K562 (cell line): ENCODE data around the gene PLA2G2E. TPM values are rescaled to one million over a fixed set of nuclear protein-coding genes. Genes with fewer than 3 reads are reported as not detected.

Experiments used
- ARNT ChIP-seq, 2 experiments: fragments of 450-650 bp; IDR thresholded peaks; 2 replicates each; pipeline ENCODE4 v1.6.1; 2016; ENCODE audit warnings: mild to moderate bottlenecking in 1 of 2
- ATF1 ChIP-seq, 2 experiments: fragments of 450-650 bp in 1 of 2; IDR thresholded peaks; 2 replicates each; pipeline ENCODE4 v1.6.1; 2016; ENCODE audit warnings: missing compliant biosample characterization in 1 of 2, missing genetic modification characterization in 1 of 2
- HINFP ChIP-seq: fragments of 450-650 bp; conservative IDR thresholded peaks from 2 replicates; pipeline ENCODE4 v1.6.1; 2016; ENCODE audit warnings: missing genetic modification characterization, low read depth, mild to moderate bottlenecking, control low read depth, missing compliant biosample characterization
- HMGN3 ChIP-seq: IDR thresholded peaks from 2 replicates; pipeline ENCODE4 v1.6.1; 2011; ENCODE audit warnings: borderline replicate concordance, low read depth, mild to moderate bottlenecking, mixed read lengths, low read length; ENCODE audit not compliant: insufficient read length; ENCODE audit errors: extremely low read depth
- KLF10 ChIP-seq: fragments of 250-450 bp; sonication (Bioruptor Pico); IDR thresholded peaks from 2 replicates; pipeline ENCODE4 v1.6.1; 2021; ENCODE audit warnings: matching md5 sums
- MXI1 ChIP-seq: IDR thresholded peaks from 2 replicates; pipeline ENCODE4 v1.6.1; 2011; ENCODE audit warnings: low read depth, mild to moderate bottlenecking, improper control_type of control experiment, low read length
- NFIC ChIP-seq: fragments of 450-650 bp; IDR thresholded peaks from 2 replicates; pipeline ENCODE4 v1.6.1; 2017; ENCODE audit warnings: mild to moderate bottlenecking, inconsistent platforms
- NUFIP1 ChIP-seq: fragments of 450-650 bp; IDR thresholded peaks from 2 replicates; pipeline ENCODE4 v1.6.1; 2018; ENCODE audit not compliant: partially characterized antibody
- PBX2 ChIP-seq, 2 experiments: IDR thresholded peaks in 1 of 2; conservative IDR thresholded peaks in 1 of 2; 2 replicates each; pipeline ENCODE4 v1.6.1; 2016; ENCODE audit warnings: low read depth in 2 of 2, mild to moderate bottlenecking in 1 of 2, missing compliant biosample characterization in 1 of 2, missing genetic modification characterization in 1 of 2, moderate library complexity in 1 of 2
- PPARD ChIP-seq: fragments of 250-450 bp; sonication (Bioruptor Pico); IDR thresholded peaks from 2 replicates; pipeline ENCODE4 v1.8.0; 2022; ENCODE audit warnings: inconsistent platforms, mild to moderate bottlenecking, moderate library complexity
- SREBF1 ChIP-seq: fragments of 150-350 bp; IDR thresholded peaks from 2 replicates; pipeline ENCODE4 v1.6.1; 2014; ENCODE audit warnings: antibody characterized with exemption, low read depth, low read length, borderline replicate concordance
- SUPT5H ChIP-seq: fragments of 450-650 bp; IDR thresholded peaks from 2 replicates; pipeline ENCODE4 v1.6.1; 2016
- TEAD1 ChIP-seq, 2 experiments: fragments of 450-650 bp in 1 of 2; sonication (generic) in 1 of 2; formaldehyde crosslinking; IDR thresholded peaks; 2 replicates each; pipeline versions ENCODE4 v1.4.0 to v1.8.0; 2020 to 2022; ENCODE audit warnings: mild to moderate bottlenecking in 2 of 2, missing genetic modification reagents in 1 of 2
- USF1 ChIP-seq: sonication (generic); formaldehyde crosslinking; IDR thresholded peaks from 2 replicates; pipeline ENCODE4 v1.9.0; 2022; ENCODE audit warnings: mild to moderate bottlenecking, missing genetic modification reagents
- ZNF398 ChIP-seq: fragments of 250-450 bp; sonication (Bioruptor Pico); IDR thresholded peaks from 2 replicates; pipeline ENCODE4 v1.8.0; 2021; ENCODE audit warnings: moderate library complexity, mild to moderate bottlenecking, inconsistent platforms
- ZNF740 ChIP-seq, 3 experiments: fragments of 200-800 bp in 1 of 3; sonication (Bioruptor generic) in 1 of 3; sonication (generic) in 1 of 3; formaldehyde crosslinking in 1 of 3; IDR thresholded peaks; 2 replicates each; pipeline versions ENCODE4 v1.6.1 to v1.8.0; 2016 to 2022; ENCODE audit warnings: mild to moderate bottlenecking in 2 of 3, missing compliant biosample characterization in 2 of 3, missing genetic modification characterization in 2 of 3, missing genetic modification reagents in 1 of 3
- polyA plus RNA-seq, 8 experiments: library from polyadenylated mRNA; depleted of rRNA in 4 of 8; stranded (reverse) in 5 of 8; unstranded in 3 of 8; fragments of >200 nt; fragmentation: Nextera tagmentation in 2 of 8; fragmentation: Illumina TruSeq in 1 of 8; extraction: Ambion mirVana in 2 of 8; extraction: Trizol in 1 of 8; gene quantifications; 2 replicates each; pipeline versions ENCODE4 v1.2.1 to v1.2.3, GENCODE V29; 2011 to 2014; ENCODE audit warnings: inconsistent platforms in 1 of 8, missing spikeins in 1 of 8
- total RNA-seq, 7 experiments: library from RNA; depleted of rRNA in 6 of 7; stranded (reverse); fragments of >200 nt in 6 of 7; fragmentation: Illumina TruSeq in 2 of 7; extraction: Trizol in 2 of 7; gene quantifications; 2 replicates each; pipeline versions ENCODE4 v1.2.1 to v1.2.3, GENCODE V29; 2011 to 2021; ENCODE audit warnings: low replicate concordance in 1 of 7

Gene PLA2G2E
- total and polyA plus RNA-seq, 9 of the 15 experiments (the other 6 are each of a cell fraction or from before 2014, with no cell fraction given) = not detected

- TF ChIP-seq TEAD1 (CRISPR knock-in tag; IDR thresholded peaks at IDR 0.05) = peak in 1 of 2 experiments; percentile 74; a peak in 1 of 4 replicates
- no peak for TF ChIP-seq PPARD (CRISPR knock-in tag)
- no peak for TF ChIP-seq ZNF398
- peak; percentile 87 for TF ChIP-seq SUPT5H
- TF ChIP-seq ATF1 (CRISPR knock-in tag; IDR thresholded peaks at IDR 0.05) = no peak
- peak; percentile 79 for TF ChIP-seq ATF1 (tag; IDR thresholded peaks at IDR 0.05)
- peak; percentile 99 for TF ChIP-seq USF1 (CRISPR knock-in tag)
- peak; percentile 75 for TF ChIP-seq ZNF740 (CRISPR knock-in tag; IDR thresholded peaks at IDR 0.05)
- peak in 1 of 2 experiments; percentile 28; a peak in 1 of 4 replicates for TF ChIP-seq ZNF740 (tag; IDR thresholded peaks at IDR 0.05)
- TF ChIP-seq ARNT (IDR thresholded peaks at IDR 0.05) = no peak
- 0 out of 2 replicates have a peak, but pooled peaks have one; percentile 18 for TF ChIP-seq SREBF1
- peak; percentile 14 for TF ChIP-seq HMGN3
- TF ChIP-seq HINFP (tag) = peak; percentile 72
- peak; percentile 14; the same call in 1 of the 2 replicates for TF ChIP-seq NFIC
- TF ChIP-seq KLF10 (CRISPR knock-in tag) = no peak
- TF ChIP-seq PBX2 (CRISPR knock-in tag; IDR thresholded peaks at IDR 0.05; ENCODE audit: low read depth) = peak; percentile 74
- peak; percentile 90 for TF ChIP-seq PBX2 (tag; conservative IDR thresholded peaks at IDR 0.05; ENCODE audit: low read depth)
- TF ChIP-seq NUFIP1 = no peak
- TF ChIP-seq MXI1 = peak; percentile 21; the same call in 1 of the 2 replicates
These were observed 41.0 kb downstream of the PLA2G2E start, which contains the start of gene OTUD3 (continued) for GRCh38 chr1:19882111-19883071.
